HG03060 (cell line): ENCODE measurements around the gene LY86.
"Not testable (repeated sequence)": the region's sequence is repeated elsewhere in the genome, so short reads cannot be mapped to it uniquely, and the experiment has no call there.

Source experiments
- ATAC-seq: cut with Tn5 transposase; IDR thresholded peaks from one replicate; pipeline ENCODE4 v1.9.1; 2021; ENCODE audit warnings: low read depth, moderate number of reproducible peaks; ENCODE audit not compliant: unreplicated experiment

Gene LY86

DNA sequence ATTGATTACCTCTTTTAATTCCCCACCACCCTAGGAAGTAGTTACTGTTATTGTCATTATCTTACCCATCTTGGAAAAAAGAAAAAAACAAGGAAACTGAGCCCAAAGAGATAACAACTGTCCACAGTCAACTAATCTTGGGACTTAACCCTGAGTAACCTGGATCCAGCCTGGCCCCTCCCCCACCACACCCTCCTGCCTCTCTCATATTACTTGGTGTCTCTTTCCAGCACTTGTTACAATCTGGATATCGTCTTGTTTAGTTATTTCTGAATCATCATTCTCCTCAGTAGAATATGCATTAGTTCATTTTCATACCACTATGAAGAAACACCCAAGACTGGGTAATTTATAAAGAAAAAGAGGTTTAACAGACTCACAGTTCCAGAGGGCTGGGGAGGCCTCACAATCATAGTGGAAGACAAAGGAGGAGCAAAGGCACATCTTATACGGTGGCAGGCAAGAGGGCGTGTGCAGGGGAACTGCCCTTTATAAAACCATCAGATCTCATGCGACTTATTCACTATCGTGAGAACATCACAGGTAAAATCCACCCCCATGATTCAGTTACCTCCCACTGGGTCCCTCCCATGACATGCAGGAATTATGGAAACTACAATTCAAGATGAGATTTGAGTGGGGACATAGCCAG lies 60.3 kb downstream of the LY86 start:
- ATAC-seq, result no peak

DNA sequence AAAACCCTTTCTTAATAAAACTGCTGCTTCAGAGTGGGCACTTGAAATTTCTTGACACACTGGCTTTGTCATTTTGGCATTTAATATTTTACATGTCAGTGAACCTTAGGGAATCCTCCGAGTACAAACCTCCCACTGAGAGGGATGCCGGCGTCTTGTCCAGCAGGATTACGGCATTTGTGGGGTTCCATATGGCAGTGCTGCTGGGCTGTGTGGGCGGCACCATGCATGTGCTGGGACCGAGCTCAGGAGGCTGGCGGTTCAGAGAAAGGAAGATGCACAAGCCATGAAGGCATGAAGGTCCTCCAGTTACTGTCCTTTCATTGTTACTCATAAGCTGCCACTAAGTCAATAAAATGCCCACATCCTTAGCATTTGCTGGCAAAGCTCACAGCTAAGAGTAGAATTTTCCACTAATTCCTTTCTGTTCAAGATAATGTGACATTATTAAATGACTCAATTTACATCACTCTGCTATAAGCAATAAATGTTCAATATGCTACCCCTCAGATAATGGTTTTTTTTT lies 61.4 kb downstream of the LY86 start:
- ATAC-seq, result no peak

DNA sequence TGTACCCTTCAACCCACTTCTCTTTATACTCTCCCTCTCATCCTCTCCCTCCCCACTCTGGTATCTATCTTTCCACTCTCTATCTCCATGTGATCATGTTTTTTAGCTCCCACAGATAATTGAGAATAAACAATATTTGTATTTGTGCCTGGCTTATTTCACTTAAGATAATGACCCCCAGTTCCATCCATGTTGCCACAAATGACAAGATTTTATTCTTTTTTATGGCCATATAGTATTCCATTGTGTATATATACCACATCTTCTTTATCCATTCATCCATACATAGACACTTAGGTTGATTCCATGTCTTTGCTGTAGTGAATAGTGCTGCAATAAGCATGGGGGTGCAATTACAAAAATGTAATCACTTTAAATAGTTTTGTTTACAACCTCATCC lies 62.3 kb downstream of the LY86 start:
- no peak for ATAC-seq

DNA sequence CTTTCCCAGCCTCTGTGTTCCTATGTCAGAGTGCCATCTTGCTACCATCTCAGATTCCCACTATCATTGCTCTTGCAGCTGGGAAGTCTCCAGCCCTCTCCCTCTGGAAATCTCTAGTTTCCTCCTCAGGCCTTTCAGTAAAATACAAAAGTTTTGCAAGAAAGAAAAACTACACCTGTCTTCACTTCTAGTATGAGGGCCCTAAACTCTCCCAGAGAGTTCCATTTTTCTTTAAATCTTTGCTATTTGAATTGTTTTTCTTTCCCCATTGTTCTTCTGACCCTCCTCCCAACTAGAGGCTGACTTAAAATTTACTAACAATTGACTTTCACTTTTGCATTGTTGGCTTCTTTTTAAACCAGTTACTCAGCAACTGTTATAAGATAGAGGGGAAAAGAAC lies 62.8 kb downstream of the LY86 start:
- no peak for ATAC-seq

DNA sequence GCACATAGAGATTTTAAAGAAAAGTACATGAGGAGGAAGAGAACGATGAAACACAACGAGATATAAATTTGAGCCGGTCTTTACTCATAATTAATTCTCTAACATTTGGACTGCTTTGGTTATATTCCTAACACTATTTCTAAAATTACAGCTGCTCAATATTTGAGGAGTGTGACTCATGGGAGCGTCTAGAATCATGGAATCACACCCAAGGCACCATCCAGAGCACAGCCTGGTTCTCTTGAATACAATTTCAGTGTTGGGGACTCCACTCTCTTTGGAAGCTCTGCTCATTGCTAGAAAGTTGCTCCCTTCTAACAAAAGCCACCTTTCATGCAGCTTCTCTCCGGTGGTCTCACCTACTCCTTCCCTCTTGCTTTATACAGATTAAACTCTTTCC lies 64.4 kb downstream of the LY86 start:
- ATAC-seq, result no peak

DNA sequence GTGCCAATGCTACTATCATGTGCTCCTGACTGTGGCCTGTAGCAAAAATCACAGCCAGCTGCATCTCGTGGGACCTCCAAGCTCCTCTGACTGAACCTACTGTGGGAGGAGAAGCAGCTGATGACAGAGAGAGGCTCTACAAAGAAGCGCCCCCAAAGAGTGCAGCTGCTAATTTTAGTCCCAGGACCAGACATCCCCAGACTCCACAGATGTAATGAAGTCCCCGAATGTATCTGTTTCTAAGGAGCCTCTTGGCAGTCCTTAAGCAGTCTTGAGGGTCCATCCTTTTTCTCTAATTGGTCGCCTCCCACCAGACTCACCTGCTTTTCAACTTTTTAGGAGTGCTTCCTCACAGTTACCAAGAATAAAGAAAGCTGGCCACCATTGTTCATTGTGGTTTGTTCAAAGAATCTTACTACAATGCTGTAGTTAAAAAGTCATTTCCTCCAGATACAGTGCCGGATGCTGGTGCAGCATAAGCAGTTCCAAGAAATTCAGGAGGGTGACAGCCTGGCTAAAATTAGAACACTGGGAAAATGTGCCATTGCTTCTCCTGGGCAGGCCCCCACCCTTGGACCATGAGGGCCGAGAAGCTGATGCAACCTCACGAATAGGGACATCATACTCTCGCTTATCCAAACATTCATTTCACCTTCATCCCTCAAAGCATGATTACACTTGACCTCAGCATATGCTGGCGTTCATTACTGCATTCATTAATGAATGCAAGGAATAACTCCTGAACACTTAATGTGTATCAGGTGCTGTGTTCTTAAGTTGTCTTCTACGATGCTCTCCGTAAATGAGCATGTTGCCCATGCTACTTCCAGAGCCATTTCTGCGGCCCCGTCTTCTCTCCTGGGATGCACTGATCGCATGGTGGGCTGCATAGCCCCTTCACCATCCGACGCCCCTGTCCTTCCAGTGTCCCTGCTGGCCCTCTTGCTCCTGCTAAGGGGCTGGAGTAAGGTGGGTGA lies 66.4 kb downstream of the LY86 start:
- ATAC-seq, result no peak

DNA sequence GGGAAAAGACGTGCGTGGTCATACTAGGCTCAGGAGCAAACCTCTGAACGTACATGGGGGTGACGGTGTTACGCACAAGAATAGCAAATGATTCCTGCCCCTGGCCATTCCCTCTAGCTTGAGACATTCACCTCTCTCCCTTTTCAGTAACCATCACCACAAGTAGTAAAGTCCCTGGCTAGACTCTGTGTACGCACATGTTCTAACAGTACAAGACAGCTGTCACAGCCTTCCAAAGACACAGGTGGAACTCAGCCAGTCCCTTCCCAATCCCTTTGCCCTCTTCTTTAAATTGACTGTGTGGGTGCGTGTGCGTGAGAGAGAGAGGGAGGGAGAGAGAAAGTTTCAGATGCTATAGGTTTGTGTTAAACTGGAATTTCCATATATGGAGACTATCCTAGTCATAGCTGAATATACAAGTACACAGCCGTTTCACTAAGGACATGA lies 67.3 kb downstream of the LY86 start:
- no peak for ATAC-seq

DNA sequence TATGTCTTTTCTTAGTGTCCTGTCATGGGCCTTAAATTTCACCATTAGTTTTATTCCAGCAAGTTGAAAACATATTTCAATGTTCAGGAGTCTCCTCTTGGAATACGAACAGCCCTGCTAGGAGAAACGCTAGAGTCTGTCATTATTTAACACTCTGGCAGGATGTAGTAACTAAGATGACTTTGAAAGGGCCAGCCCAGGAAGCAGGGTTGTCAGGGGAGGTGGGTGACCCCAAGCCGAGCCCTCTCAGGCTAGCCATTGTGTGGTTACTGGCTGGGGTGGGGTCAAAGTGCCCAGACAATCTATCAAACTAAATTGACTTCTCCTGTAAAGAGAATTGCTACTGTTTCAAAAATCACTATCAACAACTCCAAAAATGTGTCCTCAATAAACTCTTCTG lies 67.8 kb downstream of the LY86 start:
- no peak for ATAC-seq

DNA sequence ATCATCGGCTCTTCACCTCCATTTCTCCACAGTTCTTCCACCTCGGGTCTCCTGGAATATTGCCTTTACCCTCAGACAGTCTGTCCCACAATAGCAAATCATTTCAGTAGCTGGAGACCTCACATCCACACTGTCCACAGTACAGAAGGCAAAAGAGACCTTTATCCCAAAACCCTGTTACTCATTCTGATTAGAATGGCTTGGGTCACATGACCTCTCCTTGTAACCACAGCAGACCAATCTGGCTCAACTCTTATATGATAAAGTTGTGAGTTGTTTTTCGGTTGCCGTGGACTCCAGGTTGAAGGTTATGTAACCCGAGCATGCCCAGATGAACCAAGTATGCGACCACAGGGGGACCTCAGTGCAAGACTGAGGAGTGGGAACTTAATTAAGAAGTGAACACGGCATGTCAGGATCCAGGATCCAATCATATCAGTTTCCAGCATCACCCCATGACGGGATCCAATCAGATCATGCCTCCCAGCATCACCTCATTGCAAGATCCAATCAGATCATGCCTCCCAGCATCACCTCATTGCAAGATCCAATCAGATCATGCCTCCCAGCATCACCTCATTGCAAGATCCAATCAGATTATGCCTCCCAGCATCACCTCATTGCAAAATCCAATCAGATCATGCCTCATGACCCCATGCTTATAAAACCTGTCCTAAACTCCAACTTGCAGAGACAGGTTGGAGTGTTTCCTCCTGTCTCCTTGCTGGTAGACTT lies 68.7 kb downstream of the LY86 start:
- ATAC-seq, result no peak

DNA sequence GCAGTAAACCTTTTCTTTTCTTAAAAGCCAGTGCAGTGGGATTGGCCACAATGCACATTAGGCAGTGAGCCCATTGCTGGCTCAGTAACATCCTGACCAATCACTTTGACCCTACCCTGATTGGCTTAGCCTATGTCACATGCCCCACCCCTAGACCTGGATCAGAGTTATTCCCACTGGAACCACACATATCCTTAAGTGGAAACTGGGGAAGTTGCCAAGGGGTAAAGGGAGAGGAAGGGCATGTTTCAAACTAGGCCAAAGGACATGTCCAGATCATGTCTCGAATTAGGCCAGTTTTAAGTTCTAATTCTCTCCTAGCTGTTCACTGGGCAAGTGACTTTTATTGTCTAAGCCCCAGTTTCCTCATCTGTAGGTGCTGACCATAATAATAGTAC lies 69.3 kb downstream of the LY86 start:
- no peak for ATAC-seq

DNA sequence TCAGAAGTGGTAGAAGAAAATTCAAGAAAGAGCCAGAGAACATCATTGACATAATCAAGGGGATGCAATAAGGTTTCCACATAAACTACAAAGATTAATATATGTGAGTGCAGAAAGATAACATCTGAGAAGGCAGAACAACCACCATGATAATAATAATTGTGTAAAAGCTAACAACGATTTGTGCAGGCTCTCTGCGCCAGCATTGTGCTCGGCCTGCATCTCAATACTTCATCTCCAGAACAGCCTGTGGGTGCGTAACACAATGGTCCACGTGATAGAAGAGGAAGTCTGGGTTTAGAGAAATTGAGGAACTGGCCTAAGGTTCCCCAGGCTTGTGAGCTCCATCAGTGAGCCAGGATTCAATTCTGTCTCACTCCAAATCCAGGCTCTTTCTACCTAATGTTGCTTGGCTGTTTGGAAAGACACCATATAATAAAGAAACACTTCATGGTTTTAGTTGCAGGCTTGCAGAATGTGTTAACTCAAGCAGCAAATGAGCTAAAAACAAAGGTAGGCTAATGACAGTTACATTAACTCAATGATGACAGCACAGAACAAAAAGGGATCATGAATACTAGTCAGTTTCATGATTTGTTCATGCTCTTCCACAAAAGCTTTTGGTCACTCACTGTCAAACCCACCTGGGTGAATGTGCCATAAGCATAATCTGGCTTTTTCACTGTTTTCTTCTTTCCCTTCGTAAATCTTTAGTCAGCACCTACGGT lies 71.2 kb downstream of the LY86 start:
- peak; percentile 60 for ATAC-seq

DNA sequence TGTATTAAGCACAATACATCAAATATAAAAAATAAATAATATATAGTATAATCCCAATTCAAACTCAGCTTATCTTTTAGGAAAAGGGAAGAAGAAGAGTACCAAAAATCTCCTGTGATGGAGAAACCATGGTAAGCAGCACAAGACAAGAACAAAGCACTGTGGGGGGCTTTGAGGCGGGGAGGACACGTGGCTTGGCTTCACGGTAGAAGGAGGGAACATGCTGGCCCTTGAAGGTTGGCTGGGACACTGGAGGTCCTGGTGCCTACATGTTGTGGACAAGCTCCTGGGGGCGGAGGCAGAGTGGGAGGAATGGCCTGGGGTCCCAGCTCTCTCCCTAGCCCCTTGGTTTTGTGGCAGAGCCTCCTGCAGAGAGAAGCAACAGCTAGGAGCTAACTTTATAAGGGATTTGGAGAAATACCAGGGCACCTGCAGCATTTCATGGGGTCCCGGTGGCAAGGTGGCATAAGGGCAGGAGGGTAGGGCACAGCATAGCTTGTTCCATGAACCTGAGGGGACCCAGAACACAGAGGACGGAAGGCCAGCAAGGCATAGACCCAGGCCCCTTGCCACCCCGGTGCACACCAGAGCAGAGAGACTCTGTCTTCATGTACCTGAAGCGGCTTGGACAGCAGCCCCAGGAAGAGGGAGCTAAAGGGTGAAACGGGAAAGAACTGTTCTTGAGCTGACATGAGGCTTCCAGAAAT lies 72.0 kb downstream of the LY86 start:
- ATAC-seq, result no peak

DNA sequence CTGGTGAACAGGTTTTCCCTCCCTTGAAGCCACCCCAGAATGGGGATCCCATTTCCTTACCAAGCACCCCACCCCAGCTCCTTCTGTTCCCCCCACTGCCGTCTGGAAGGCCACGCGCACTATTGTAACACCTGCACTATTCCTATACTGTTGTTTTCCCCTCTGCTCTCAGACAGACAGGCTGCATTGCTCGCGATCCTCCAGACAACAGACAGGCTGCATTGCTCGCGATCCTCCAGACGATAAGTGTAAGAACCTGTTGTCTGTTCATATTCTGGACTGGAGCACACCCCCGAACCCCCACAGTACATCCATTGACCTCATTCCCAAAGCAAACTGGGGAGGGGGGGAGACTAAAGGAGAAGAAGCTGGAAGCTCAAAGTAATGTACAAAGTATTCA lies 72.7 kb downstream of the LY86 start:
- ATAC-seq, result no peak

DNA sequence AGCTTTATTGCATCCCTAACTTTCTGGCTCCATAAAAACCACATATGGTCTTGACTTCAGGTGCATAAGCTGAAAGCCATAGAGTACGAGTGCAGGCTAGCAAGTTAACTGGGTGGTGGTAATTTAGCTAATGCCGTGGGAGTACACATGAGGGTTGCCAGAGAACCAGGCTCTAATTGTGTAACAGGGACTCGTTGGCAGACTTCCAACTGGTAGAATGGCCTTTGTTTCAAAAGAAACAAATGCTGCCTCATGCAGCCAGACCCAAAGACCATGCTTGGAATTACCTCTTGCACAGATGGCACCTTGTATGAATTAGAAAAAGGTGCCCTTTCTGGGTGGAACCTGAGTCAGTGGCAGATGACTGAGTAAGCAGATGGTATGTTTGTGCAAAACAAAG lies 73.2 kb downstream of the LY86 start:
- no peak for ATAC-seq

DNA sequence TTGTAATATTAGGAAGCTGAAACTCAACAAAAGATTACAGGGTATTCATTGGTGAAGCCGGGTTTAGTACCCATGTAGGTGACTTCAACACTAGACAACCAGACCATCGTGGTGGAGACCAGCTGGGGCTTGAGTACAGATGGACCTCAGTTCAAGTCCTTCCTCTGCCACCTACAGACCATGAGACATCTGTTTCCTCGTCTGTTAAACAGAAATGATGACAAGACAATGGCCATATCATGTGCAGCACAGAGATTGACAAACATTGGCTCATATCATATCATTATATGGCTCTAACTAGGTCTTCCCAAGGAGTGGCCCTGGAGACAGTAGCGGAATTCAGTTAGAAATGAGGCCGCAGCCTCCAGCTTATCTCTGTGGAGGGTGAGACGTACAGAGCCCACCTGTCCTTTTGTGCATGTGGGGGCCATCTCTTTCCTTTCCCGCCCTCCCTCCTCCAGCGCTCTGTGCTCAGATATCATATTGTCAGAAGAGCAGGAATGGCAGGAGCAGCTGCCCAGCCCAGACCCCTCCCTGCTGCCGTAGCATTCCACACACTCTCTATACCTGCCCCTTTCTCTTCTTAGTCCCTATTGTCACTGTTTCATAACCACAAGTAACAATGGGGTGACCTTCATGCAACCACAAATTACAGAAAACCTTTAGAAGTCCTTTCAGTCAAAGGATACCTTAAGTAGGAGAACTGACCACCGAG lies 75.1 kb downstream of the LY86 start:
- no peak for ATAC-seq

DNA sequence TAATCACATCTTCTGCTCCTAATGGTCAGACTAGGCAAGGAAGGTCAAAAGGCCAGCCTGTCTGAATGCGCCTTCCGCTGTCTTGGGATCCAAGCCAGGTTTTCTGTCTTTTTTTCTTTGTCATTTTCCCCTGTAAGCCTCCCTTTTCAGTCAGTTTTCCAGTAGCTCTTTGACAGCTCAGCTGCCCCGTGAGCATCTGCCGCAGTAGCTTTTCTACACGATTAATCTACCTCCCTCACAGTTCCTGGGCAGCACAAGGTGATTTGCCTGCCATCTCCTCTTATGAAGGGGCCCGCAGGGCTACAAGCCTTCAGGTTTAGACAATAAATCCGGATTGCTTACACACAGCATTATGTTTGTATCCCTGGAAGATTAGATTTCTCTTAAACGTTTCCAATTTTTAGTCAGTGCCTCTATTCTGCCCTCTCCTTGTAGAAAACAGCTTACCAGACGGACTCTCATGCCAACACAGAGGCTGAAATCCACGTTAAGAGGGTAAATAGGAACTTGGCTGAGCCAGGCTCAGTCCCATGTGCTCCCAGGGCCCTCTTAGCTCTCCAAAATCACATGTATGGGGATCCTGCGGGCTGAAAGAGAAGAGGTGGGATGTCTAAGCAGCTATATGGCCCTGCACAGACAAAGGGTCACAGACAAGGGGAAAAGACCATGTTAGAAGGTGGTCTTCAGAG lies 77.2 kb downstream of the LY86 start:
- no peak for ATAC-seq

DNA sequence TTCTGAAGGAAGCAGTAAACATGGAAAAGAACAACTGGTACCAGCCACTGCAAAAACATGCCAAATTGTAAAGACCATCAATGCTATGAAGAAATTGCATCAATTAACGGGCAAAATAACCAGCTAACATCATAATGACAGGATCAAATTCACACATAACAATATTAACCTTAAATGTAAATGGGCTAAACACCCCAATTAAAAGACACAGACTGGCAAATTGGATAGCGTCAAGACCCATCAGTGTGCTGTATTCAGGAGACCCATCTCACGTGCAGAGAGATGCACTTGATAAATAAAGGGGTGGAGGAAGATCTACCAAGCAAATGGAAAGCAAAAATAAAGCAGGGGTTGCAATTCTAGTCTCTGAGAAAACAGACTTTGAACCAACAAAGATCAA lies 81.6 kb downstream of the LY86 start:
- not testable (repeated sequence) for ATAC-seq

DNA sequence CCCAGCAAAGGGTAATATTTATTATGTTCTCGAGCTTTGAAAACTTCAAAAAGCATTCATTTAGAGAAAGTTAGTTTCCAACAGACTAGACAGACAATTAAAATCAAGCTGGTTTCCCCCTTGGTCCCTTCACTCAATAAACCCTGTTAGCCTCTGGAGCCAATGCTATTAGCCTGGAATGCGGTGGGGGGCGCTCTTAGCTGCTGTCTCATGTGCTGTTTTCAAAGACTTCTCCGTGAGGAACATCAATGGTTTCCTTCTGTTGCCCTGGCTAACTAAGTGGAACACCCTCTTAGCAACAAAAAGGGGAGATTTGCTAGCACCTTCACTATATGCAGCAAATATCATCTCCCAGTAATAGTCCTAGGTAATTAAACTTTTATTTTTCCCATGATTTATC lies 86.4 kb downstream of the LY86 start:
- no peak for ATAC-seq
